ENCODE results near the gene PPID. TPM values are rescaled to one million over a fixed set of nuclear protein-coding genes. Genes with fewer than 3 reads are reported as not detected.

PPID gene
- total and polyA plus RNA-seq, 2 of the 13 experiments (the other 11 are each of a cell fraction or from before 2014, with no cell fraction given), result 15.4 to 63.4 TPM

- TF ChIP-seq ZNF615 (CRISPR knock-in tag; IDR thresholded peaks at IDR 0.05; ENCODE audit: borderline replicate concordance), result no peak
- no peak for TF ChIP-seq ZNF589 (CRISPR knock-in tag; conservative IDR thresholded peaks at IDR 0.05)
- TF ChIP-seq ZNF83 (CRISPR knock-in tag; IDR thresholded peaks at IDR 0.05; ENCODE audit: borderline replicate concordance), result no peak
- no peak for TF ChIP-seq ZFAT (CRISPR knock-in tag; conservative IDR thresholded peaks at IDR 0.05)
- peak; percentile 60; the same call in 1 of the 2 replicates for TF ChIP-seq ZBTB38 (CRISPR knock-in tag; IDR thresholded peaks at IDR 0.05)
- TF ChIP-seq FOXP4 (CRISPR knock-in tag; IDR thresholded peaks at IDR 0.05), result peak; percentile 65
- TF ChIP-seq ZNF224 (CRISPR knock-in tag; IDR thresholded peaks at IDR 0.05), result no peak
- TF ChIP-seq ZNF569 (CRISPR knock-in tag; IDR thresholded peaks at IDR 0.05; ENCODE audit: borderline replicate concordance), result no peak
- TF ChIP-seq ARID3A (IDR thresholded peaks at IDR 0.05; ENCODE audit: low read depth, low read length), result no peak
- no peak for TF ChIP-seq MTA3 (CRISPR knock-in tag; IDR thresholded peaks at IDR 0.05)
- no peak for TF ChIP-seq ZKSCAN8 (CRISPR knock-in tag; IDR thresholded peaks at IDR 0.05; ENCODE audit: borderline replicate concordance)
- no peak for TF ChIP-seq ZNF770 (CRISPR knock-in tag; IDR thresholded peaks at IDR 0.05)
- no peak for TF ChIP-seq BORCS8-MEF2B (CRISPR knock-in tag; IDR thresholded peaks at IDR 0.05)
- TF ChIP-seq HHEX (CRISPR knock-in tag; IDR thresholded peaks at IDR 0.05), result no peak
- TF ChIP-seq RFXAP (CRISPR knock-in tag; IDR thresholded peaks at IDR 0.05; ENCODE audit: borderline replicate concordance), result peak; percentile 78; the same call in 1 of the 2 replicates
- peak; percentile 73; the same call in 1 of the 2 replicates for TF ChIP-seq ZNF331 (CRISPR knock-in tag; IDR thresholded peaks at IDR 0.05)
- TF ChIP-seq KMT2B (CRISPR knock-in tag; IDR thresholded peaks at IDR 0.05), result peak; percentile 96
- TF ChIP-seq ARID2 (CRISPR knock-in tag; IDR thresholded peaks at IDR 0.05; ENCODE audit: borderline replicate concordance), result peak; percentile 91
- no peak for TF ChIP-seq IKZF1 (IDR thresholded peaks at IDR 0.05)
- TF ChIP-seq ZNF570 (CRISPR knock-in tag; IDR thresholded peaks at IDR 0.05; ENCODE audit: borderline replicate concordance), result no peak
- TF ChIP-seq ZFP37 (CRISPR knock-in tag; IDR thresholded peaks at IDR 0.05; ENCODE audit: borderline replicate concordance), result peak; percentile 92
- no peak for TF ChIP-seq TRAFD1 (CRISPR knock-in tag; IDR thresholded peaks at IDR 0.05; ENCODE audit: borderline replicate concordance)
These were observed at the start of gene PPID (continued) for GRCh38 chr4:158722917-158723793.

Data from HepG2 (cell line).